CD4-positive, alpha-beta T cell treated with Interleukin-15 for 4 hours (primary cell): ENCODE results near the gene URB1.
"Not testable (repeated sequence)": the region's sequence is repeated elsewhere in the genome, so short reads cannot be mapped to it uniquely, and the experiment has no call there.

Source experiments
- DNase-seq: peaks from one replicate; pipeline ENCODE4 v3.0.0-alpha.2; 2020; ENCODE audit warnings: low spot score

Gene URB1, protein sequence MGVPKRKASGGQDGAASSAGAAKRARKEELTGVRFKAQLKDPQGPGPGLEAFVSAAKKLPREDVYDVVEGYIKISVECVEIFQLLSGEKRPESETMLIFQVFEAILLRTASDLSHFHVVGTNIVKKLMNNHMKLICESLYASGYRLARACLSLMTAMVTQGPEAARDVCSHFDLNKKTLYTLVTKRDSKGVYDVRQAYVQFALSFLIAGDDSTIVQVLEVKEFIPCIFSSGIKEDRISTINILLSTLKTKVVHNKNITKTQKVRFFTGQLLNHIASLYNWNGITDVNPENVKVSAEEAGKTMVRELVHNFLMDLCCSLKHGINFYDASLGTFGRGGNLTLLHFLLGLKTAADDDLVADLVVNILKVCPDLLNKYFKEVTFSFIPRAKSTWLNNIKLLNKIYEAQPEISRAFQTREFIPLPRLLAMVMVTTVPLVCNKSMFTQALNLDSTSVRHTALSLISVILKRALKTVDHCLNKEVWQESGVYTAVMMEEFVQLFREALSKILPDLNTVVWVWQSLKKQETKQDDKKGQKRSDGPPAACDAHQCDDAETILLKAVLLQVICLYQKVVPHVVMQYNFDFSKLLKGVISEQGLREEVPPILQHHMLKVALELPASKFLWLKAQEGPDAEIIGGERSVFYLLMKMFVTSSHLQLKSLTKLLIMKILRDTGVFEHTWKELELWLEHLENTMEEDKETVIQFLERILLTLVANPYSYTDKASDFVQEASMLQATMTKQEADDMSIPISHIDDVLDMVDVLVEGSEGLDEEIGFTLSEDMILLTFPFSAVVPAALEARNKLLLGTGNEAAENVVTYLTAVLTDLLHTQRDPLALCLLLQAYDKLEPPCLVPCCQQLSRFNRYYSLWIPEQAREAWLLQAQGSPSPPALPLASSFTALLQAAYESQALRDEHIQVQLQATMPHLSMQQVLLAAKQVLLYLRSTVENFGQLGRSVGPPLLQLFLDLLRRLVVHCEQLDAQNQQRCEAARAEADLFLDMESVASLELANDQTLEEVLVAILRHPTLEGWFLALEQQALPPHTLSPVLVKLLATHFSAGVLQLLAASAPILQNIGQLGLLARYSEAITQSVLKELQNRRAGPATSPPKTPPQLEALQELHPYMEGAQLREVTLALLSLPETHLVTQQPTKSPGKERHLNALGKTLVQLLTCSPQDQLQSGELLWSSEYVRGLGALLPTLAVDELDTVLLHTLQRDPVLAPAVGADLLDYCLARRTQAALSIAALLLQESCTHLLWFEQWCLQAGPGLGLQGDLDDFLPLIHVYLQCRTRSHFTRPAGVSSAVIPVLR (N-terminal part only)

DNA sequence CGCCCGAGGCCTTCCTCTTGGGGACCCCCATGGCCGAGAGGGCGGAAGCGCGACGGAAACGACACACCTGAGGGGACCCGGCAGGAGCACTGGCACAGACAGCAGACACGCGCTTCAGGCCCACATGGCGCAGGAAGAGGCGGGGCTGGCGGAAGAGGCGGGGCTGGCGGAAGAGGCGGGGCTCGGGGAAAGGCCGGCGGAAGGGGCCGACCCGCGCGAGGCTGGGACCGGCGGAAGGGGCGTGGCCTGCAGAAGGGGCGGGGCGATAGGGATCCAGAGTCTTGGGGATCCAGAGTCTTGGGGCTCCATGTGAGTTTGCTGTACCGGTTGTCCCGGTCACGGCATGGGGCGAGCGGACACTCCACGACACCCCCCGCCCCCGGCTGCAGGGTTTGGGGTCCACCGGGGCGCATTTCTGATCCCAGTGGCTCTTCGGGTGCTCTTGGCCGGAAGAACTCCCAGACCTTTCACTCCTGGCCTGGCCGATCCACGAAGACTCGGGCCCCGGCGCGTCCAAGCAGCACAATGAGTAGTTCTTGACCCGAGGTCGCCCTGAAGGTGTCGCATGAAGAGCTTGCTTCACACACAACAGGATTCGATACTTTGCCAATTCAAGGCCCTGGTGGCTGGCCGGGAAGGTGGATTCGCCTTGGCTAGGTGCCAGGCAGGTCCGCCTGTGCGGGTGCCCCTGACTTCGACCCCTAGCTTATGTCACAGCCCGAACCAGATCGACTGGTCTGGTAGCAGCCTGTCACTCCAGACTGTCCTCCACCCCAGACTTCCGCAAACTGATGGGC, at the start of gene URB1:
Gene URB1 (minus strand): TSS at position 133 of the 797 bp plus-strand sequence. CDS start 102 bp downstream, at position 31.
- peak; percentile 94 for DNase-seq

DNA sequence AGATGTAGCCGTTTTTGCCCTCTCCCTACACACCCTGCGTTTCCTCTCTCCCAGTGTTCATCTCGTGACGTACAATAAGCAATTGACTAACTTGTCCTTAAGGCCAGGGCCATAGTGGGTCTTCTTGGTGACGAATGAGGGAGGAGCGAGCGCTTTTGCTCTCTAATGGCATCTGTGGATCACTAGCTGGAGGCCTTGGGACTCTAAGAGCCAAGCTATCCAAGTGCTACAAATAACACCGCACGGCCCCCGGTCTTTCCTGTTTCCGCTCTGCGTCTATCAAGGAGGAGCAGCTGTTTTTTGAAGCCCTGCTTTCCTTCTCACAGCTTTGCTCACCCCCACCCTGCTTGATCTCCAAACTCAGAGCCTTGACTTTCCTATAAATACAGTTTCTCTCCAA, 44.9 kb upstream of the URB1 start:
- no peak for DNase-seq

DNA sequence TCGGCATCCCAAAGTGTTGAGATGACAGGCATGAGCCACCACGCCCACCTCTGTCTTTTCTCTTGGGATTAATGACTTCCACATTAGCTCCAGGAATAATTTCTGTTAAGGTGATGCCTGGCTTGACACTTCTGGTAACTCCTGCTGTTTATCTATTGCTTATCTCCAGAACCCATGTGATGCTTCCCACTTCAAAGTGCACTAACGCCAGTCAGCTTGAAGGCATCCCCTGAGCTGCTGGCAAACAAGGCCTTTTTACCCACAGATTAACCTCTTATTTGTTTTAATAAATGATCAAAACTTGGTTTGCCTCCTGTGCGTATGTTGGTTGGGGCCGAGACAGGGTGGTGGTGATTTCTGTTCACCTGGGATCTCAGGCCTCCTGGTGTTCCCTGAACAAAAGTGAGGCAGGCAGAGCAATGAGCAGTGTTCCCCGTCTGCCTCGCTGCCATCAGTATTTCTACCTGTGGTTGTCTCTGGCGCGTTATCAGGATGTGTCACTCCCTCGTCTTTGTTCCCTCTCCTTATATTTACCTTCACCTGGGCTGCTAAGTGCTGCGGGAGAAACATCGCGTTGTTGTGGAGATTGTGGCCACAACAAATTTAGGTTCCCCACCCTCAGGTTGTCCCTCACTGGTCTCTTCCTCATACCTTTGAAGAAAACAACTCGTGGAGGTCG, 40.3 kb upstream of the URB1 start:
- not testable (repeated sequence) for DNase-seq

DNA sequence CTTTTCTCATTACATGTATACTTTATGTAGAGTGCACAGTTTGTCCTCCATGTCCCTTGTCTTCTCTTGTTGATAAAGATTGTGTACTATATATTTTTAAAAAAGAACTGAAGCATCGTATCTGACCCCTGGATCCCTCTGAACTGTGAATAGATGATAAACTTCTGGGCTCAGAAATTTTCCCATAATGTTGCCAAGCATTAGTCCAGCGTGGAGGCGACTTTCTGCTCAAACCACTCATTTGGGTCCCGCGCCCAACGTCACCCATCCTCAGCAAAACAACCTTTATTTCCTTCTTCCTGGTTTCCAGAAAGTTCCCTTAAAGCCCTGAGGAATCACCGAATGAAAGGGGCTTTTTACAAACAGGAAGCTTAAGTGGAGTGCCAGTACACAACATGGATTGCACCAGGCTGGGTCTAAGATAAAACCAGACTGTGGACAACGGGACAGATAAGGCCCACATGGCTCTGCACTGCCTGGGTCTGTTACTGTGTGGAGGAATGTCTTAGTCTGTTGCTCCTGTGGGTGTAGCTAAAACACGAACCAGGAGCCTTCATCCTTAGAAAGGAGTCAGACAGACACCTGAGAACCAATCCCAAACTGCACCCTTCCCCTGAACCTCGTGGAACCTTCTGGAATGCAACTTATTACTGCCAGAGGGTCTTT, 35.3 kb upstream of the URB1 start:
- no peak for DNase-seq

DNA sequence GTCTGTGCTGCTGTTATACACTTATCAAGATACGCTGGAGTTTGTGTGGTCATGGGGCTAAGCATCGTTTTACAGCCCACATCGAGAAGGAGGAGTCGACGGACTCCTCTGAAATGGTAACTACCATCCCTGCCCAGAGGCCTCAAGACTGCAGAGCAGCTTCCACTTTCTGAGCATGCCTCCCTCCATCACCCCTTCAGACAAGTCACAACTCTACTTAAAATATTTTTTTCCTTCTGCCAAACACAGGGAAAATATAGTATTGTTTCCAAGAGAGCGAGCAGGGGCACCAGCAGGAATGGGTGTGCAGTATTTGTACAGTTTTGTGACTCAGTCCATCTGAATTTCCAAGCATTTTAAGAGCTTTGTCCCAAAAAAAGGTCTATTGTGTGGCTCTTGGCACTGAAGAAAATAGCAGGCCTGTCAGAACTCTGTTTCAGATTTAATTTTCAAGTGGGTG, 33.8 kb upstream of the URB1 start:
- DNase-seq, result no peak

DNA sequence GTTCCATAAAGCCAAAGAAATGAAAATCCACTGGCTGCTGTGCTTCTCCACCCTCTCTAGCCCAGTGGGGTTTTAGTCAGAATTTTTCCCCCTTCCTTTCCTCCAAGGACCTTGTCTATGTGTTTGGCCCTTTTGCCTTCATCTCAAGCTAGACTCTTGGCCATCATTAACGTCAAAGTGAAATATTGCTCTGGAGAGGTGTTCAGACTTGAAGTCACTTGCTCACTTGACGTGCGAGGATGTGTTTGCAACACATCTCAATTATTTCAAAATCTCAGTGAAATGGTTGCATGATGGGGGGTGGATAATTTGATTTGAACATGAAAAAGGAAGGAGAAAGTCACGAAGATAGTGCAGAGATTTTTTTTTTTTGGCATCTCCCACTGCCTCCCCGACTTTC, 33.3 kb upstream of the URB1 start:
- DNase-seq, result no peak

DNA sequence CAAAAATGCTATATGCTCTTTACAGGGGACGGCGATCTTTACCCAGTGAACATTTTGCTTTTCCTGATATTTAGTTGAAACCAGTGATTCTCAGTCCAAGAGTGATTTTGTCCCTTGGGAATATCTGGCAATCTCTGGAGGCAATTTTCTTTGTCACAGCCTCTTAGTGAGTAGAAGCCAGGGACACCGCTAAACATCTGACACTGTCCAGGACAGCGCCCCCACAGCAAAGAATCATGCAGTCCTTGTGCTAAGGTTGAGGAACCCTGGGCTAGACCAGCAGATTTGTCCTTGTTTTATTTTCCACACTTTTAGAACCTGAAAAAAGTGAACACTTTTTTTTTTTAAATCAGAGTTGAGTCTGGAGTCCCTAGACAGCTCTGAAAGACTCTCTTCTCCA, 32.8 kb upstream of the URB1 start:
- no peak for DNase-seq

DNA sequence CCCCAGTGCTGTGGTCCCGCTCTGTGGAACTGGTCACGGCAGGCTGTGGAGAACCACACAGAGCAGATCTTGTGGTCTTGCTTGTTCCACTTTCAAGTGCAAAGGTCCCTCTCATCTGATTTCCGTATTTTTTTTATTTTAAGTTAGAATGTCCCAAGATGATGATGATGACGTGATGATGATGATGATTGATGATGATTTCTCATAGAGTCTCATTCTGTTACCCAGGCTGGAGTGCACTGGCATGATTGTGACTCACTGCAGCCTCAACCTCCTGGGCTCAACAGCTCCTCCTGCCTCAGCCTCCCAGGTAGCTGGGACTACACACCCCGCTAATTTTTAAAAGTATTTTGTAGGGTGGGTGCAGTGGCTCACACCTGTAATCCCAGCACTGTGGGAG, 31.9 kb upstream of the URB1 start:
- DNase-seq, result no peak

DNA sequence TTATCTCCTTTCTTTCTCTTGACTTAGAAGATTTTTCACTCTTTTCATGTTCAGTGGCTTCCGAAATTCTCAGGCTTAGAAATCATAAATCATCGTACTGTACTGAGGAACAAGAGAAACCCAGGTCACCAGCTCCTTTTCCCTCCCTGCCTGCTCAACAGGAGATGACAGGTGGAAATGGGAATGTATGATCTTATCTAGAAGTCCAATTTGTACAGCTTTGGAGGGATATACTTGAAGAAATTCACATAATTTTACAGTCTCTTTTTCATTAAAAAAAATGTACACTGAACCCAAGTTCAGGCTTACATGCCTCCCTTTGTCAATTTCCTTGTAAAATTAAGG, 31.4 kb upstream of the URB1 start:
- DNase-seq, result no peak

DNA sequence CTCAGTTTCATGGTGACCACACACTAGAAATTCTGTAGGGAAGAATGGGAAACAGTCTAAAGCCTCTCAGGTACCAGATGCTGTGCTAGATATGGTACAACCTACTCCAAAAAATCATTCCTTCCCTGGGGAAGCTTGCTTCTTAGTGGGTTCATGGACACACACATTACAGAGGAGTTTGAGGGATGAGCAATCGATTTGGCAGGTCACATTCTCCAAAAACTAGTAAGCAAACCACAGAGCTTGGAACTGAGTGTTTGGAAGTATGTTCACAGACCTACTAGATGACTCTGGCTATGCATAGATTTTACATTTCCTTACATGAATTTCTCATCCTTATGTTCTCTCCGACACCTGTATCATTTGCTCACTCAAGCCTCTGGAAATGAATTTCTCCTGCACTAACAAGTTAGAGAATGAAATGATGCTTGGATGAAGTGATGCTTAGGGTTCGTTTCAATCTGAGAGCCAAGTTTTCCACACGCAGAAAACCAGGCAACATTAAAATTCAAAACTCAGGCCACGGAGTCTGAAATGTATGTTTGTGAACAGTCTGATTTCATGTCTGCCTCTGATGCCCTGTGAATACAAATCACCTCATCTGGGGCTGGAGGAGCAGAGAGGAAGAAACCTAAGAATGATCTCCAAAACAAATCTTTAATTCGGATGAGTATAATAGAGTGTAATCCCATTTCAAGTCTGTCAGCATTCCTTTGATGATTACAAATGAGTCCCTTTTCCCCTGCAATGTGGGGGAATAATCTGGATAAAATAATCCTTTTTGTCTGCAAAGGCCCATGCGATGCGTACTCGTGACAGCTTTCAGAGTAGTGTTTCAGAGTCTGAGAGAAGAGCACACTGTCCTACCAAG, 30.7 kb upstream of the URB1 start:
- DNase-seq, result no peak

DNA sequence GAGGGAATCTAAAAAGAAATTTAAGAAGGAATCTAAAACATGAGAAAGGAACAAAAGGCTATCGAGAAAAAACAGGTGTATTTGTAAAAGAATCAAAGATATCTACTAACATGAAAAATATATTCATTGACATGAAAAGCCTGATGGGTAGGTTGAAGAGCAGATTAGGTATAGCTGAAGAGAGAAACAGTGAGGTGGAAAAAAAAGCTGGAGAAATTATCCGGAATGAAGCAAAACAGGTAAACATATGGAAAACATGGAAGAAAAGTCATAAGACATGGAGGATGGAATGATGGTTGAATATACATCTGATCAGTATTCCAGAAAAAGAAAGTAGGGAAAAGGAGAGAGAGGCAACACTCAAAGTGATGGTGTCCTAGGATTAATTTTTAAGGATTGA, 29.3 kb upstream of the URB1 start:
- DNase-seq, result no peak

DNA sequence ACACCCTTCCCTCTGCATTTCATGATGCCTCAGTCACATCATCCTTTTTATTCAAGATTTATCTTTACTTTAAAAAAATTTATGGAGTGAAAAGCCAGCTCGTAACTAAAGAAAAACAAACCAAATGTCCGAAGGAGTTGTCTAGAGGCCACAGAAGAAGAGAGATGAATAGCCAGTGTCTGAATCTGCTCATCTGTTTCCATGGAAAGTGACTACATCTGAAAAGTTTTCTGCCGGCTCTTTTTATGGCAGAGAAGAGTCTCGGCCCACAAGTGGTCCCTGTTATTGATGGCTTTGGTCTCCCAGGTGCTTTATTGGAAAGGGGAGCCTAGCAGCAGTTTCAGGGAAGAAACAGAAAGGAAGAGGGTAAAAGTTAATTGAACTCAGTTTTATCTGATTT, 25.3 kb upstream of the URB1 start:
- no peak for DNase-seq

DNA sequence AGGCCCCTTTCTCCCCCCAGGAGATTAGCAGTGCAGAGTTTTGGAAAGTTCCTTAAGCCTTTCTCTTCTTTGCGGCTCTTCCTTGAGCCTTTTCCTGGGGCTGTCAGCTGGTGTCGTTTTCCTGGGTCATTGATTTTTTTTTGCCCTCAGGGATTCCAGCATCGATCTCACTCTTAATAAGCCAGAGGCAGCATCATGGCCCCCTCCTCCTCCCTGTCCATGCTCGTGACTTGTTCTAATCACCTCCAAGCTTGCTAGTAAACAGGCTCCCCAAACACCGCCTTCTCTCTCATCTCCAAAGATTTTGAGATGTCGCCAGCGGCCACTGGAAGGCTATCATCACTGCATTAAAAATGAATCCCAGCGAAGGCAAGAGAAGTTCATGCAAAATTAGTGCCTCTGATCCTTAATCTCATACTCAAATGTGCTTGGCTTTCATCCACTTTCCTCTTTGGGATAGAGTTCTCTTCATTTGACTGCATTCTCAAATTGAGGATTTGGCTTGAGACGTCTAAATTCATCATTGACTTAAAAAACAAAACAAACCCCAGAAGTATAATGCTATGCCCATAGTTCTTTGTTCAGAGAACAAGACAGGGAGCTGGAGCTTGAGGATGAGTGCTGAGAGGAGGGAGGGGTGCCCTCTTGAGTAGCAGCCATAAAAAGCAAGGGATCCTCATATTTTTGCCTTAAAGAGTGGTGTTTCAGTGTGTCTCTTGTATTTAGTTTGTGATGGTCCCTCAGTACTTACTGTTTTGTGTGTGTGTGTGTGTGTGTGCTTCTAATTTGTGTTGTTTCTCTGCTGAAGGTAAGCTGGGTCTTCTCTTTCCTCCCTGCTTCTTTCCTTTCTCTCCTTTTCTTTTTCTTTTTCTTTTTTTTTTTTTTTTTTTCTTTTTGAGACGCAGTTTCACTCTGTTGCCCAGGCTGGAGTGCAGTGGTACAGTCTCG, 22.9 kb upstream of the URB1 start:
- no peak for DNase-seq

DNA sequence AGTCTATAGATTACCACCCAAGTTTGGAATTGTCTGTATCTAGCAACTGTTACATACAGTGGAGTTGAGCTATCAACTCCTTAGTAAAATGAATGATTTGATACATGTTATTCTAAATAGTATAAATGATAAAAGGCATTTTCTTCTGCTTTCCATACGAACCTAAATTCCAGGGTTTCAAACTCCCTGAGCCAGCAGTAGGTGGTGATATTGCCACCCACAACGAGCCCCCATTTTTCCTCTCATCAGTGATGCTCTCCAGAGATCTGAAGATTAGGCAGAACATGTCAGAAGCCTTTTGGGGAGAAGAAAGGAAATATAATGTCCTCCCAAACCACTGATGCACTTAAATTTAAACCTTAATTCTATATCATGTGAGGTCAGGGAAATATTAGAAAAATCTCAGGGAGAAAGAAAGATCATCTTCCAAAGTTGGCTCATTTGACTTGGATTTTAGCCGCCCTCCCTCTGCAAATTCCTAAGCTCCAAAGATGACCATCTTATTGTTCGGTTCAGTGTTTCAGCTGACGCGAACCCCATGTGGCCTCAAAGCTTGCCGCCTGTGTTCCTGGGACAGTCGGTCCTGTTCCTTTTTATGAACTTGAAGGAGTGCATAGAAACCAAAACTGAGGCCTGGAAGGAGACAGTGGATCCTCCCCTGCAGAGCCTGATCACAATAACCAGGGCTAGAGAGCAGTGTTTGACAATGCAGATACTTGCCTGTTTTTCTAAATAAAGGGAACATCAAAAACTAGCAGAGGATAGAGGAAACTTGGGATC, 22.0 kb upstream of the URB1 start:
- no peak for DNase-seq

DNA sequence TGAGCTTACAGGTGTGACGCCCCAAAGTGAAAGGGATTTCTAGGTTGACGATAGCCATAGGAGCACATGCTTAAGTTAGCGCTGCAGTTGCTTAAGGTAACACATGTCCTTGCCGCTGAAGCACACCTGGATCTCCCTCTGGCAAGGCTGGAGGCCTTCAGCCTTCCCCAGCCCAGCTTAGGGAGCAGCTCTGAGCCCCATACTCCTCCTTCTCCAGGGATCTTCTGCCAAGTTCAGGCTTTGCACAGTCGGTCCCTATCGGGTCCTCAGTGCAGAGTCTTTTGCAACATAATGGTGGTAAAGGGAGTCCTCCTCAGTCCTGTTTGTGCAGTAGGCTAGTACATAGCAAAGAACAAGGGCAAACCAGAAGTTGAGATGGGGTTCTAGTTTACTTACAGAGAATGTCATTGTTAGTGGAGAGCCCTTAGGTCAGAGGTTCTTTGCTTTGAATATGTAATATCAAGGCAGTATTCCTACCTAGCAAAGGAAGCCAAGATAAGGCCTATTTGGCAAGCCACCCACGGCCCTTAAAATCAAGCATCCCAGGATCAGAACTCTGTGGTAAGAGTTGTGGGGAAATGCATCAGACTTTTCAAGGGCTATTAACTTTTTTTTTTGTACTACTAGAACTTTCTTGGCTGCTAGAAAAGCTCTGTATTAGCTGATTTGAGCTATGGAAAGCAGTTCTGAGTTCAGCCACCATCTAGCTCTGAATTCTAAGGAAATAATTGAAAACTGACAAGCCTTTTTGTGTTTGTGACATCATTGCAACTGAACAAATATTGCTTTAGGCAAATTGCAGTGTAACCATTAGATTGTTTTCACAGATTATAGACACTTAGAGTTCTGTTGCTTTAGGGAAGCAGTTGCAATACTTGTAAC, 21.1 kb upstream of the URB1 start:
- no peak for DNase-seq

DNA sequence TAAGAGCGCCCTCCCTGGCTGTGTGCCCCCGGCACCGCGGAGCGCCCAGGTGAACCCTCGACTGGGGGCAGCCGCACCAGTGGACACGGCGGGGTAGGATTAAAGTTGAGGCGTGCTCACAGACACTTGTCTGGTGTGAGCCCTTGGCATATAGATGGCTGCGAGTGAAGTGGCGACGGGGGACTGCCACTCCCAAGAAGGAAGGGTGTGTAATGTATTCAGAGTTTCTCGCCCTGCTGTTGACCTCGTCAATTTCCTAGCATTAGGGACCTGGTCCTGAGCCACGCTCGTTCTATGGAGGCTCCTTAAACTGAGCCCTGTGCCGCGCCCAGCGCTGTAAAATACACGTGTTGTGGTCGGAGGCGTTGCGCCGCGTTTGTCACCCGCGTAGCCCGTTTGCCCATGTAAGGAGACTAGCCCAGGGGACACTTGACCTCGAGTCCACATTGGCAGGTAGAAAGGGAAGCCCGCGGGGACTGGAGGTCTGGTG, 20.2 kb upstream of the URB1 start:
- no peak for DNase-seq
